Fibroblast of the aortic adventitia (primary cell): ENCODE results near the gene VPS35L. TPM values are rescaled to one million over a fixed set of nuclear protein-coding genes. Genes with fewer than 3 reads are reported as not detected.

Experiments used
- DNase-seq: peaks from one replicate; pipeline ENCODE4 v3.0.0-alpha.2; 2010; ENCODE audit warnings: low read depth
- H3K4me3 ChIP-seq: 2 replicates; pipeline ENCODE4 v1.5.1; 2011; ENCODE audit warnings: low read depth, mild to moderate bottlenecking, control low read depth, low read length, moderate library complexity
- CTCF ChIP-seq: IDR thresholded peaks from 2 replicates; pipeline ENCODE4 v1.5.1; 2011; ENCODE audit warnings: mild to moderate bottlenecking, low read length, control low read depth, inconsistent platforms; ENCODE audit not compliant: insufficient read depth
- total RNA-seq: library from RNA; depleted of rRNA; stranded (reverse); fragments of >200 nt; gene quantifications from 2 replicates; pipeline ENCODE4 v1.2.3, GENCODE V29; 2012; ENCODE audit warnings: low replicate concordance

The VPS35L gene
- total RNA-seq, 1 donor = 67.7 TPM

GRCh38 chr16:19618876-19619275 lies 63.4 kb downstream of the VPS35L start:
- no peak for TF ChIP-seq CTCF
- H3K4me3 ChIP-seq = no peak overlapping the region
- DNase-seq = no peak

DNA sequence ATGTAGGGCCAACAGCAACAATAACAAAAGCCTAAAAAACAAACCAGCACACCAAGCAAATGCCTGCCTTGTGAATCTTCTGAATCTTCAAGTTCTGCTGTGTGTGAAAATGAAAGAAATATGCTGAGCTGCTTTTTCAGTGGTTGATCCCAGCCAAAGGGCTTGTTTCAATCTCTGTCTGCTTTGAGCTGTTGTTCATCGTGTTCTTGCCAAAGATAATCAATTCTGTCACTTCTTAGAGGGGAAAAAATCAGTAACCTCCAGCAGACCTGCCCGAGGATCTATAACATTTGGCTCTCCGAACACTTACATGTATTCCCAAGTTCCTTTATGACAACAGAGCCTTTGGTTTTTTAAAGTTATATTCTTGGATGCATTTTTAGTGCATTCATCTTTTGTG lies 65.9 kb downstream of the VPS35L start:
- no peak for TF ChIP-seq CTCF
- H3K4me3 ChIP-seq = no peak overlapping the region
- no peak for DNase-seq

- no peak for DNase-seq
- TF ChIP-seq CTCF = no peak
- H3K4me3 ChIP-seq = no peak overlapping the region
Measured at GRCh38 chr16:19625039-19625438, 69.5 kb downstream of the VPS35L start.

DNA sequence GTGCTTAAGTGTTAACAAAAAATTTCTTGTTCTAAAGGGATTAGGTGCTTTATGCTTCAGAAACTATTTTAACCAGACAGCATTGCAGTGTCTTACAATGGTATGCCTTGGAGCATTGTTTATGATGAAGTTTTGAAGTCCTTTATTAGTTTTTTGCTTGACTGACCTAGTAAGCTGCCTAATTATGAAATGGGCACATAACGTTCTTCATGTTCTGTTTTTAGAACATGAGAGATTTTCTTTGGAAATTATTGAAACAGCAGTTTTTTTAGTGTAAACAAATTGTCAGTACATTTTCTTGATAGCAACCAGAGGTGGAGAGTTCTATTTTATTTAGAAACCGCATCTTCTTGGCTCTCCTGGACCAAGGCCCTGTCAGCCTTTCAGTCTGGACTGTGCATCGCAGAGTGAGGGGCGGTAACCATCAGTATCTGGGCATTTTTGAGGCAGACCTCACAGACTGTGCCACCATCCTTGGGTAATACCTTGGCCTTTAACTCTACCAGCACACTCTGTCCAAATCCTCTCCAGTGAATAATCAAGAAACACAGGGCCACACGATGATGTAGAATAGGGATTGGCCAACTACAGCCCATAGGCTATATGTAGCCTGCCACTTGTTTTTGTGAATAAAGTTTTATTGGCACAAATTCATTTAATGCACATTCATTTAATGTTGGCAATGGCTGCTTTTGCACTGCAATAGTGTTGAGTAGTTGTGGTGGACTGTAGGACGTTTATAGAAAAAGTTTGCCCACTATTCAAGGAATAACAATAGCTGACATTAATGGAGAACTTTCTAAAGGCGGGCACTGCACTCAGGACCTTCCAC lies 81.1 kb downstream of the VPS35L start:
- H3K4me3 ChIP-seq = no peak overlapping the region
- no peak for TF ChIP-seq CTCF
- DNase-seq = no peak

DNA sequence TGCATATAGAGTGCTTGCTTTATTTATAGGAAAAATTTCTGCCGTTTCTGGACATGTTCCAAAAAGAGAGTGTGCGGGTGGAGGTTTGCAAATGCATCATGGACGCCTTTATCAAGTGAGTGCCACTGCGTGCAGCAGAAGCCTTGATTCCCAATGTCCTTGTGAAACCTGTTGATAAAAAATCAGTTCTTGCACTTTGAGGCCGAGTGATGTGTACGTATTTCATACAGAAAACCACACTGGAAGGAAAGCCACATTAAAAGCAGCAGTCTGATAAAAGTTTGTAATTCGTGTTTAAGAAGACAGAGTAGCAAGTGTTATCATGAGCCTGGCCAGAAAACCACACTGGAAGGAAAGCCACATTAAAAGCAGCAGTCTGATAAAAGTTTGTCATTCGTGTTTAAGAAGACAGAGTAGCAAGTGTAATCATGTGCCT lies 84.5 kb downstream of the VPS35L start:
- no peak for TF ChIP-seq CTCF
- no peak overlapping the region for H3K4me3 ChIP-seq
- DNase-seq = no peak

DNA sequence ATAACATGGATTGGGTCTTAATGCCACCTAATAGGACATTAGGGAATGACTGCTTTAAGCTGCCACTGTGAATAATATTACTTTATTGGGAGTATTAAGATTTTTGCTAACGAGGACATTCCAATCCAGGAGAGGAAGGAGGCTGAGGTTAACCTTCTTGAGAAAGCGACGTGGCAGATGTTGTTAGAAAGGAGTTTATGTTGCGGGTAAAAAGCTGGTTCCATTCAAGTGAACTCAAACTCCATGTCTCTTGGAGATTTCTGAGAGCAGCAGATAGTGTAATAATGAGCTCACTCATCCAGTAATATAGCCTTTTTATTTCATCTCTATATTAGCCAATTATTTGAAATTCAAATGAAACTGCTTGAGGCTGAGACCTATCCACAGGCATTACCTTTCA lies 87.0 kb downstream of the VPS35L start:
- no peak for TF ChIP-seq CTCF
- no peak overlapping the region for H3K4me3 ChIP-seq
- no peak for DNase-seq
